GM23338 (cell line): ENCODE results near the gene KREMEN2. TPM values are rescaled to one million over a fixed set of nuclear protein-coding genes. Genes with fewer than 3 reads are reported as not detected.

ENCODE experiments used
- ATAC-seq: fragments of 200-7000 bp; cut with Tn5 transposase; 3 replicates; pipeline ENCODE4 v1.9.1; 2020
- DNase-seq: peaks from one replicate; pipeline ENCODE4 v3.0.0-alpha.2; 2015; ENCODE audit warnings: low spot score
- H2AFZ ChIP-seq: fragments of 200-600 bp; sonication (generic); 2 replicates; pipeline ENCODE4 v1.8.0; 2016; ENCODE audit warnings: antibody characterized with exemption, mild to moderate bottlenecking, moderate library complexity
- H3F3A ChIP-seq: fragments of 200-600 bp; sonication (generic); replicated peaks from 2 replicates; pipeline ENCODE4 v1.8.0; 2017; ENCODE audit warnings: antibody characterized with exemption, mixed run types, low read depth
- H3K27ac ChIP-seq: fragments of 200-600 bp; sonication (generic); 2 replicates; pipeline ENCODE4 v1.6.1; 2016; ENCODE audit warnings: low read depth
- H3K27me3 ChIP-seq: fragments of 200-600 bp; sonication (generic); 2 replicates; pipeline ENCODE4 v1.8.0; 2016; ENCODE audit warnings: mild to moderate bottlenecking, mixed run types, moderate library complexity; ENCODE audit not compliant: insufficient read depth
- H3K36me3 ChIP-seq: fragments of 200-600 bp; sonication (generic); 2 replicates; pipeline ENCODE4 v1.8.0; 2016; ENCODE audit warnings: mild to moderate bottlenecking; ENCODE audit not compliant: insufficient read depth
- H3K4me1 ChIP-seq: fragments of 200-600 bp; sonication (generic); 2 replicates; pipeline ENCODE4 v1.8.0; 2016; ENCODE audit warnings: mild to moderate bottlenecking, moderate library complexity; ENCODE audit not compliant: insufficient read depth
- H3K4me2 ChIP-seq: fragments of 200-600 bp; sonication (generic); 2 replicates; pipeline ENCODE4 v1.7.1; 2017; ENCODE audit warnings: mixed run types
- H3K4me3 ChIP-seq: fragments of 200-600 bp; sonication (generic); 2 replicates; pipeline ENCODE4 v1.6.1; 2016; ENCODE audit warnings: mixed run types
- H3K79me2 ChIP-seq: fragments of 200-600 bp; sonication (generic); replicated peaks from 2 replicates; pipeline ENCODE4 v1.8.0; 2017; ENCODE audit warnings: mild to moderate bottlenecking; ENCODE audit not compliant: insufficient read depth
- H3K9me2 ChIP-seq: fragments of 200-600 bp; sonication (generic); 2 replicates; pipeline ENCODE4 v1.8.0; 2017; ENCODE audit not compliant: insufficient read depth
- H4K20me1 ChIP-seq: fragments of 200-600 bp; sonication (generic); replicated peaks from 2 replicates; pipeline ENCODE4 v1.8.0; 2017; ENCODE audit warnings: mild to moderate bottlenecking; ENCODE audit not compliant: insufficient read depth
- H3K27ac Mint-ChIP-seq: 2 replicates; pipeline ENCODE4 v1.8.0; 2020; ENCODE audit warnings: inconsistent platforms, mild to moderate bottlenecking, moderate library complexity, mixed read lengths
- H3K27me3 Mint-ChIP-seq: 3 replicates; pipeline ENCODE4 v1.8.0; 2022; ENCODE audit warnings: low read depth, mild to moderate bottlenecking, moderate library complexity, mixed read lengths, inconsistent platforms; ENCODE audit not compliant: insufficient read depth, poor library complexity
- H3K36me3 Mint-ChIP-seq: 3 replicates; pipeline ENCODE4 v1.8.0; 2021; ENCODE audit warnings: low read depth, mild to moderate bottlenecking, inconsistent platforms, moderate library complexity, mixed read lengths
- H3K4me1 Mint-ChIP-seq: 3 replicates; pipeline ENCODE4 v1.8.0; 2020; ENCODE audit warnings: mild to moderate bottlenecking, inconsistent platforms, mixed read lengths
- H3K4me3 Mint-ChIP-seq: 3 replicates; pipeline ENCODE4 v1.8.0; 2021; ENCODE audit warnings: moderate library complexity, mild to moderate bottlenecking, inconsistent platforms, mixed read lengths
- H3K9me3 Mint-ChIP-seq: 3 replicates; pipeline ENCODE4 v1.8.0; 2020; ENCODE audit warnings: moderate library complexity, mild to moderate bottlenecking, inconsistent platforms, mixed read lengths
- CREB1 ChIP-seq: fragments of 250-450 bp; sonication (Bioruptor Pico); IDR thresholded peaks from 2 replicates; pipeline ENCODE4 v1.5.0; 2020; ENCODE audit warnings: low read depth, mild to moderate bottlenecking, moderate library complexity
- CTCF ChIP-seq, 2 experiments: fragments of 200-600 bp in 1 of 2; sonication (generic) in 1 of 2; conservative IDR thresholded peaks; 2 replicates each; pipeline versions ENCODE4 v1.5.1 to v1.6.1; 2016 to 2017; ENCODE audit warnings: antibody characterized with exemption in 2 of 2, low read depth in 2 of 2, mild to moderate bottlenecking in 2 of 2, moderate library complexity in 1 of 2
- ETS1 ChIP-seq: IDR thresholded peaks from 2 replicates; pipeline ENCODE4 v1.6.1; 2016; ENCODE audit warnings: antibody characterized with exemption
- EZH2 ChIP-seq: fragments of 200-600 bp; sonication (generic); IDR thresholded peaks from one replicate; pipeline ENCODE4 v1.8.0; 2017; ENCODE audit warnings: antibody characterized with exemption, mild to moderate bottlenecking, low read depth; ENCODE audit not compliant: unreplicated experiment
- EZH2phosphoT487 ChIP-seq: fragments of 200-600 bp; sonication (generic); IDR thresholded peaks from one replicate; pipeline ENCODE4 v1.8.1; 2018; ENCODE audit warnings: antibody characterized with exemption; ENCODE audit not compliant: unreplicated experiment
- JUNB ChIP-seq: IDR thresholded peaks from one replicate; pipeline ENCODE4 v1.6.1; 2016; ENCODE audit warnings: antibody characterized with exemption; ENCODE audit not compliant: unreplicated experiment
- NANOG ChIP-seq: IDR thresholded peaks from 2 replicates; pipeline ENCODE4 v1.6.1; 2016; ENCODE audit warnings: antibody characterized with exemption, borderline replicate concordance
- POLR2AphosphoS5 ChIP-seq: IDR thresholded peaks from 2 replicates; pipeline ENCODE4 v1.6.1; 2016; ENCODE audit warnings: antibody characterized with exemption, low read depth
- REST ChIP-seq: IDR thresholded peaks from one replicate; pipeline ENCODE4 v1.6.1; 2018; ENCODE audit warnings: antibody characterized with exemption; ENCODE audit not compliant: unreplicated experiment
- STAT1 ChIP-seq: IDR thresholded peaks from one replicate; pipeline ENCODE4 v1.6.1; 2016; ENCODE audit warnings: antibody characterized with exemption; ENCODE audit not compliant: unreplicated experiment
- ZNF114 ChIP-seq: fragments of 250-450 bp; sonication (Bioruptor Pico); IDR thresholded peaks from 2 replicates; pipeline ENCODE4 v1.5.0; 2020; ENCODE audit warnings: mild to moderate bottlenecking, moderate library complexity
- ZNF331 ChIP-seq: fragments of 250-450 bp; sonication (Bioruptor Pico); IDR thresholded peaks from 2 replicates; pipeline ENCODE4 v1.5.0; 2020; ENCODE audit warnings: low read depth, mild to moderate bottlenecking, moderate library complexity
- ZNF462 ChIP-seq: fragments of 250-450 bp; sonication (Bioruptor Pico); IDR thresholded peaks from 2 replicates; pipeline ENCODE4 v1.5.0; 2020; ENCODE audit warnings: mild to moderate bottlenecking, moderate library complexity
- polyA plus RNA-seq: library from polyadenylated mRNA; unstranded; fragments of >200 nt; fragmentation: Nextera tagmentation; extraction: Ambion mirVana; gene quantifications from 2 replicates; pipeline ENCODE4 v1.2.1, GENCODE V29; 2016
- total RNA-seq: library from RNA; depleted of rRNA; stranded (reverse); fragments of >200 nt; shearing (Covaris generic); gene quantifications from 2 replicates; pipeline ENCODE4 v1.2.3, GENCODE V29; 2014

The KREMEN2 gene
- total and polyA plus RNA-seq, 2 experiments from 2014 or later: 4.9 to 16.1 TPM

GRCh38 chr16:2926650-2926999 is 37.5 kb upstream of the KREMEN2 start:
- ATAC-seq: no peak
- no peaks in the 10 kb centered on the region for H3K36me3 ChIP-seq
- H3K27ac Mint-ChIP-seq: no peak overlapping the region
- peaks cover 7% of the 10 kb centered on the region; the same call in 1 of the 2 replicates for H3K4me1 ChIP-seq
- H3K9me3 Mint-ChIP-seq: peaks cover 9% of the 10 kb centered on the region; the same call in 2 of the 3 replicates
- peaks cover 10% of the 10 kb centered on the region for H3K27me3 Mint-ChIP-seq
- H3K4me3 ChIP-seq: no peak overlapping the region
- no peaks in the 10 kb centered on the region for H4K20me1 ChIP-seq
- DNase-seq: no peak
- H3K4me3 Mint-ChIP-seq: no peak overlapping the region; the same call in 2 of the 3 replicates
- no peak overlapping the region for H2AFZ ChIP-seq
- no peaks in the 10 kb centered on the region for H3K79me2 ChIP-seq
- peak overlapping the region; percentile 16; the same call in 1 of the 2 replicates for H3K4me2 ChIP-seq
- TF ChIP-seq JUNB (no peak), ZNF114 (no peak), POLR2AphosphoS5 (no peak), REST (no peak), CREB1 (CRISPR knock-in tag) (no peak), NANOG (no peak), CTCF (conservative IDR thresholded peaks at IDR 0.05; ENCODE audit: low read depth in 2 of 2) (no peak), ZNF462 (CRISPR knock-in tag) (no peak), EZH2phosphoT487 (no peak), STAT1 (no peak), EZH2 (no peak), ZNF331 (no peak), ETS1 (no peak)
- H3K4me1 Mint-ChIP-seq: peaks cover 38% of the 10 kb centered on the region
- peaks cover 13% of the 10 kb centered on the region; the same call in 1 of the 3 replicates for H3K36me3 Mint-ChIP-seq
- H3K27ac ChIP-seq: no peak overlapping the region
- 0 out of 2 replicates have a peak, but pooled peaks cover 7% of the 10 kb centered on the region for H3K27me3 ChIP-seq
- H3K9me2 ChIP-seq: no peaks in the 10 kb centered on the region
- H3F3A ChIP-seq: peaks cover 12% of the 10 kb centered on the region
